Stimulated activated CD4-positive, alpha-beta T cell treated with anti-CD3 and anti-CD28 coated beads, TNF-alpha, amount 100 ng/mL, for 48 hours (primary cell): ENCODE data around the gene UNC119.
"Not testable (repeated sequence)": the region's sequence is repeated elsewhere in the genome, so short reads cannot be mapped to it uniquely, and the experiment has no call there.

Experiments
- DNase-seq, 3 donors: peaks; one replicate each; pipeline ENCODE4 v3.0.0-alpha.2; 2020; ENCODE audit warnings: low read depth in 3 of 3

UNC119 gene

GRCh38 chr17:28552176-28552999, at the start of gene UNC119:
Gene UNC119, minus strand, starts transcription at chr17:28552624. Its CDS starts 67 bp downstream, at chr17:28552557.
- peak; percentile 52 to 75 (median 59) for DNase-seq

DNA sequence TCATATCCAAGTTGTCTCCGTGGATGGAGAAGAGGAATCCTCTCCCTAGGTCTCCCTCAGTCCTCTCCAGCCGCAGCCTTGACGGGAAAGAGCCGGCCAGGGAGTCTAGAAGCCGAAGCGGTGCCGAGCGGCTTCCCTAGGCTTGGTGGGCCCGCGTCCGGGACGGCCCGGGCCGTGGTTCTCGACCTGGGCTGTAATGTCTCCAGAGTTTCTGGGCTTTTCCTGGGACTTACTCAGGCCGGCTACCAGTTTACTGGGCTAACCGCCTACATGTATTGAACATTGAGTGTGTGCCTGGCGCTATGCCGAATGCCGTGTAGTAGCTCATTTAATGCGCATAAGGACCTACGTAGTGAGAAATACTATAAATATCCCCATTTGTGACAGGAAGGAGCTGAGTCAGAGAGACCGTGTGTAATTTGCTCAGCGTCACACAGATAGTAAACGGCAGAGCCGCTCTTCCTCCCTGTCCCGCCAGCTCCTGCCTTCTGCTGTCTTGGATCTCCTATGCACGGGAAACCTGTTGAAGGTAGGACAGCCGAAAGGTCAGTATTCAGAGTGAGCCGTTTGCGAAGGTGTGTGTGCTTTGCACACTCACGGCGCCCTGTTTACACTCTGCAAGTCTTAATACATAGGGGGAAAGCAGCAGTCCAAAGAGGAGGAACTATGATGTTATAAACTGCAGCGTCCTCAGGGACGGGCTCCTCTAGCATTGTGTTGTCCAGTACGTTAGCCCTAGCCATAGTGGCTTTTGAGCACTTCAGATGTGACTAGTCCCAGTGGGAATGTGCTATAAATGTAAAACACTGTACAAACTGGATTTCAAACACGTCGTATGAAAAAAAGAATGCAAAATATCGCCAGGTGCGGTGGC, 47.1 kb upstream of the UNC119 start:
- peak; percentile 47 to 61 (median 55) for DNase-seq

- DNase-seq, result peak; percentile 90 to 93 (median 90)
Observed at GRCh38 chr17:28598799-28599310, 46.4 kb upstream of the UNC119 start, which contains the start of gene SPAG5. Gene SPAG5, minus strand, starts transcription at chr17:28599025. Its CDS starts 79 bp downstream, at chr17:28598946.

- no peak for DNase-seq
Observed at GRCh38 chr17:28598389-28598788, 46.0 kb upstream of the UNC119 start.

GRCh38 chr17:28597606-28598383, 45.4 kb upstream of the UNC119 start:
- DNase-seq, result no peak

- DNase-seq, result no peak
Observed at GRCh38 chr17:28592260-28592659, 39.8 kb upstream of the UNC119 start.

DNA sequence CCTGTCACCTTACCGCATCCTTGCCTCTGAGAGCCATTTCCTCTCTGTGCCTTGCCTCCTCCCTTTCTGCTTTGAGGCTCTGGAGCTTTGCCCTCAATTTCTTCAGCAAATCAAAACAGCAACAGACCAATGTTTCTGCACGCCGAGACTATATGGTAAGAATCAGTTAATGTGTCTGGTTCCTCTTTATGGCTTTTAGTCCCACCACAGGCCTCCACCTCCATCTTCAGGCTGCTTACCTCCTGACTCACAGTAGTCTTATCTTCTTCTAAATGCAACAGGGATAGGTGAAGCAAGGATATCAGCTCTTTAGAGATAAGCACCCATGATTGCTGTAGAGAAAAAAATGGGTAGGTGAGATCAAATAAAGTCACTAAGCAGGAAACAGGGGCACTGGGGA, 33.4 kb upstream of the UNC119 start:
- DNase-seq, result no peak

- DNase-seq, result no peak
Observed at GRCh38 chr17:28584434-28584833, 32.0 kb upstream of the UNC119 start.

GRCh38 chr17:28582513-28582912, 30.1 kb upstream of the UNC119 start:
- no peak for DNase-seq

DNA sequence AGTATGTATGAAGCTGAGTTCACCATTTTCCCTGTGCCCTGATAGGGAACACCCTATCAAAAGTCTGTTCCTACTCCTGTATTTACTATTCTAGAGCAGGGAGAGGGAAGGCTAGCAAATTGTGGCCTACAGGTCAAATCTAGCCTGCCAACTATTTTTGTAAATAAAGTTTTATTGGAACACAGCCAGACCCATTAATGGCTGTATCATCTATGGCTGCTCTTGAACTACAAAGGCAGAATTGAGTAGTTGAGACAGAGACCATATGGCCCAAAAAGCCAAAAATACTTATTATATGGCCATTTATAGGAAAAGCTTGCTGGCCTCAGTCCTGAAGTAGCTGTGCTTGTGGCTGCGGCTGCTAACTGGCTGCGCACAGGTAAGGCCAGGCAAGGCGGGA, 28.5 kb upstream of the UNC119 start:
- no peak for DNase-seq

GRCh38 chr17:28579526-28579925, 27.1 kb upstream of the UNC119 start:
- no peak for DNase-seq

- no peak for DNase-seq
Observed at GRCh38 chr17:28578246-28579195, 26.1 kb upstream of the UNC119 start.

- DNase-seq, result no peak
Observed at GRCh38 chr17:28577466-28577824, 25.0 kb upstream of the UNC119 start.

DNA sequence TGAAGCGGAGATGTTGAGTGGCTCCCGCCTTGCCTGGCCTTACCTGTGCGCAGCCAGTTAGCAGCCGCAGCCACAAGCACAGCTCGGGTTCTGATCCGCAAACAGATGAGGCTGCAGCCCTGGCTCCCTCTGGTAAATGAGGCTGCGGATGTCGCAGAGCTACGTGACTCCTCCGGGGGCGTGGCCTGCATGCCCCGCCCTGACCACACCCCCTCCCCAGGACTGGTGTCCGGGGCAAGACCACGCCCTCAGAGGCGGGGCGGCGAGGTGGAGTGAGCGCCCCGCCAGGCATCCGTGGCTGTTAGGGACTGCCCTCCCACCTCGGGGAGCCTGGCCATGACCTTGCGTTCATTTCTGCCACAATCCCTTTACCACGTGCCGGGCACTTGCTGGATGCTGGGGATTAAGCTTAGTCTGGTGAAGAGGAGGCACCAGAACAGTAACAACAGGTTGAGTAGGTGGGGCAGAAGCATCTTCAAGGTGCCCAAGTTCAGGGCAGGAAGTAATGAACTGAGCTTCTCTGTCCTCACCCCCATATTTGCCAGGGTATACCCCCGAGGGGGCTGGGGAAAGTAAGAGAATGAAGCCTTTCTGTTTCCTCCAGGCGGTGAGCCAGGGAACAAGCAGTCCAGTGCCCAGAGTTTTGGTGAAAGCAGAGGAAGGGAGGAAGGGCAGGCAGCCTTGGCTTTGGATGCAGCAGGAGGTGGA, 24.5 kb upstream of the UNC119 start, which contains the start of gene ALDOC:
Gene ALDOC (minus strand): TSS at position 138 of the 708 bp plus-strand sequence. CDS start 1,363 bp downstream, outside the sequence.
- peak; percentile 93 to 99 (median 94) for DNase-seq

GRCh38 chr17:28576016-28576415, 23.6 kb upstream of the UNC119 start:
- not testable (repeated sequence) for DNase-seq

DNA sequence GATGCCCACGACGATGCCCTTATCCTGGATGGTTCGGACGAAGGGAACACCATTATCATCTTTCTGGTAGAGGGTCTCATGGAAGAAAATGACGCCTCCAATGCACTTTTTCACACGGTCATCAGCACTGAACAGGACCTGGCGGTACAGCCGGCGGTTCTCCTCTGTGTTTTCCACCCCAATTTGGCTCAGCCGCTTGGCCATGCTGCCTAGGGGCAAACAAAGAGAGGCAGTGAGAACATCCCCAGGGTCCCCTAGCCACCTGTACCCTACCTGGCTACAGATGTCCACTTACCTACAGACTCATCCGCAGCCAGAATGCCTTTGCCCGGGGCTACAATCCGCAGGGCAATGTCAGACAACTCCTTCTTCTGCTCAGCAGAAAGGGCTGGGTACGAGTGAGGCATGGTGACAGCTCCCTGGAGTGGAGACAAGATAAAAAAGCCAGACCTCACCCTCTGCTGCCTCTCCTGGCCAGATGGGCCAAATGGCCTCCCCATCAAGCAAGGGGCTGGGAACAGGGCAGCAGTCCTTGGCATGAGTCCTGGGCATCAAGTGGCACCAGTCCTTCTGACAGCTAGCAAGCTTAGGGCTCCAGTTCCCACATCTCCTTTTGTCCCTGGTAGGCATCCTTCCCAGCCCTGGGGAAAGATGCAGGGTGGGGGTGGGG, 22.8 kb upstream of the UNC119 start:
- DNase-seq, result no peak

DNA sequence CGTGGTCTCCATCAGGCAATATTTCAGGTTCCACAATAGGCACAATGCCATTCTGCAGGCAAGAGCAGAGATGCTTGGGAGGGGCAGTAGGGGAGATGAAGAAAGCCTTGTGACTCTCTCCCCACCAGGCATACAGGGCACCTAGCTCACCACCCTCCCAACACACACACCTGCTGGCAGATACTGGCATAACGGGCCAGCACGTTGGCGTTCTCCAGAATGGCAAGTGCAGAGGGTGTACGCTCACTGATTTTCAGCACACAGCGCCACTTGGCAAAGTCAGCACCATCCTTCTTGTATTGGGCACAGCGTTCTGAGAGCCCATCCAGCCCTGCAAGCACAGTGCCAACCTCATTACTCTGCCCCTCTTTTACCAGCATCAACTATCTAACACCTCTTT, 22.1 kb upstream of the UNC119 start:
- no peak for DNase-seq

DNA sequence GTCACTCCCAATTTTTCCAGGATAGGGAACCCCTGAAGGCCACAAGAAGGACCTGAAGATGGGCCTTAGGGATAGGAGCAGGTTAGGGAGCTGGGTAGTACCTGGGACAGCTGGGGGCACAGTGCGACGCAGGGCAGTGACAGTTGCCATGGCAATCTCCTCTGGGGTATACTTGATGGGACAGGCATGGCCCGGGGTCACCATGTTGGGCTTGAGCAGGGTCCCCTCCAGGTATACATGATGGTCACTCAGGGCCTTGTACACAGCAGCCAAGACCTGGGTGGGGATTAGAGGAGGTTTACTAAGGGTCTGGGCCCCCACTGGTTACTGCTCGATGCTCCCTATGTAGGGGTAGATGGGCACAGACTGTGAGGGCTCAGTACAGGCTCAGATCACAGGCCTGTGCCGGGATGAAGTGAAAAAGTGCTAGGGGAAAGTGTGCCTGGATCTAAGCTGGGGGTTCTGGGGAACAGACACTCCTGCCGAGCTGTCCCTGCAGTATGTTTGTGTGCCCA, 21.6 kb upstream of the UNC119 start:
- no peak for DNase-seq

DNA sequence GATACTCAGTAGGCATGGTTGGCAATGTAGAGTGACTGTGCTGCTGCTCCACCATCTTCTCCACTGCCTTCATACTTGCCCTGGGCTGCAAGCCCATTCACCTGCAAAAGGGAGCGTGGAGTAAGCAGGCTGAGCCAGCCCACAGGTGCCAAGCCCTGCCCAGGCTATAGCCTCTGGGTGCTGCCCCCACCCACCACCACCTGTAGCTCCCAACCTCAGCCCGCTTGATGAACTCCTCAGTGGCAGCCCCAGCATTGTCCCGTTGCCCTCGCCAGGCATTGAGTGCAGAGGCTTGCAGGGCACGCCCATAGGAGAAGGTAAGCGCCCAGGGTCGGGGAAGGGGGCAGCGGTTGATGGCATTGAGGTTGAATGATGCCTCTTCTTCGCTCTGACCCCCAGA, 21.1 kb upstream of the UNC119 start:
- DNase-seq, result no peak
